ENCODE data around the gene PILRB.

The PILRB gene

DNA sequence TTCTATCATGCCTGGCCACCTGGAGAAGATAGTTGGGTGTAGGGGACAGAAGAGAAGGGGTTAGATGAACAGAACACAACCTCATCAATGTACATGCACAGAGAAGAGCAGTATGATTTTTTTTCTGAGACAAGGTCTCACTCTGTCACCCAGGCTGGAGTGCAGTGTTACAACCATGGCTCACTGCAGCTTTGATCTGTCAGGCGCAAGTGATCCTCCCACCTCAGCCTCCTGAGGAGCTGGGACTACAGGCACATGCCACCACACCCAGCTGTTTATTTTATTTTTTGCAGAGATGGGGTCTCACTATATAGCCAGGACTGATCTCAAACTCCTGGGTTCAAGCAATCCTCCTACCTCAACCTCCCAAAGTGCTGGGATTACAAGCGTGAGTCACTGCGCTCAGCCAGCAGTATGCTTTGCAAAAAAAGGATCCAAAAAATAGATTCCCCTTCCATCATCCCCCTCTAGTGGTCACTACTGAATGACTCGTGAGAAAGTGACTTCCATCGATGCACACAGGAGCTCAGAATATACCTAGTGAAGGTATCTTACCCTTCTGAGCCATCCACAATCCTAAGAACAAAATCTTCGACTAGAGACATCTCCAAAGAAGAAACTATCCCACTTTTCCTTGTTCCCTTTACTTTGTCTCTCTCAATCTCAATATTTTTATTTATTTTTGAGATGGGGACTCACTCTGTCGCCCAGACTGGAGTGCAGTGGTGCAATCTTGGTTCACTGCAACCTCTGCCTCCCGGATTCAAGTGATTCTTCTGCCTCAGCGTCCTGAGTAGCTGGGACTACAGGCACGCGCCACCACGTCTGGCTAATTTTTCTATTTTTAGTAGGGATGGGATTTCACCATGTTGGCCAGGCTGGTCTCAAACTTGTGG lies 49.6 kb downstream of the PILRB start:
- peak; percentile 23 for DNase-seq (ENCODE audit: low read depth)

DNA sequence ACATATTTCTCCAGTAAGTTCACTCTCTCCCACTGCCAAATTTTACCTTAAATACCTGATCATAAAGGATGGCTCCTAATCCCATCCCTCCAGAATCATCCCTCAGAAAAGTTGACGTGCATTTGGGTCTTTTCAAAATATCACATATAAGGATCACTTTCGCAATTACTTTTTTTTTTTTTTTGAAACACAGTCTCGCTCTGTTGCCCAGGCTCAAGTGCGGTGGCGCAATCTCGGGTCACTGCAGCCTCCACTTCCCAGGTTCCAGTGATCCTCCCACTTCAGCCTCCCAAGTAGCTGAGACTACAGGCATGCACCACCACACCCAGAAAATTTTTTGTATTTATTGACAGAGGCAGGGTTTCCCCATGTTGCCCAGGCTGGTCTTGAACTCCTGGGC lies 53.2 kb downstream of the PILRB start:
- no peak for DNase-seq (ENCODE audit: low read depth)

DNA sequence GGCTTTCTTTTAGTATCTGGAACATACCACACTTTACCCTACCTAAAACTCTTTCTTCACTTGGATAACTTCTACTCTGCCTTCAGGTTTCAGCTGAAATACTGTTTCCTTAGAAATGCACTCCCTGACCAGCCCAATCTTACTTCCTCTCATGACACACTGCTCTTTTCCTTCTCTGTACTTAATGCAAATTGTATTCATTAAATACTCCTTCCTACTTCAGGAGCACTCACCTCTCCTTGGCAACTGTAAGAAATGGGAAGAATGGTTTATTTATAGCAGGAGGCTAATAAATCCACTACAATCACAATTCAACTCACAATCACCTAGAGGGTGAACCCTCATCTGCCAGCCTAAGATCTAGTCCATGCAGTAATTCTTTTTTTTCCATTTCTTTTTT lies 55.4 kb downstream of the PILRB start:
- no peak for DNase-seq (ENCODE audit: low read depth)

DNA sequence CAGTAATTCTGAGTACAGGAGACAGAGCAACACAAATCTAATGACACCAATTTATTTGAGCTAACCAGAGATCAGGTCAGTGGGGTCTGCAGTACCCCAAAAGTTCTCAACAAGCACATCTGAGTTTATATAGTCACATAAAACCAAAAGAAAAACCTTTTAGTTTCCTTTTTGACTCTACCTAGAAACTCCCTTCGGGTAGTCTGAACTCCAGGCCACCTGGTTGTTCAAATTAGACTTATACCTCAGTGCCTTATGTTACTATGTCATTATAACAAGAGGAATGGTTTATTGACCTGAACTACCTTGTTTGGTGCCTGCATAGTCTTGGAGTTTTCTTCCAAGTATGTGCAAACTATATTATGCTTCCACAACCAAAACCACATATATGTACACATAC lies 56.0 kb downstream of the PILRB start:
- no peak for DNase-seq (ENCODE audit: low read depth)

DNA sequence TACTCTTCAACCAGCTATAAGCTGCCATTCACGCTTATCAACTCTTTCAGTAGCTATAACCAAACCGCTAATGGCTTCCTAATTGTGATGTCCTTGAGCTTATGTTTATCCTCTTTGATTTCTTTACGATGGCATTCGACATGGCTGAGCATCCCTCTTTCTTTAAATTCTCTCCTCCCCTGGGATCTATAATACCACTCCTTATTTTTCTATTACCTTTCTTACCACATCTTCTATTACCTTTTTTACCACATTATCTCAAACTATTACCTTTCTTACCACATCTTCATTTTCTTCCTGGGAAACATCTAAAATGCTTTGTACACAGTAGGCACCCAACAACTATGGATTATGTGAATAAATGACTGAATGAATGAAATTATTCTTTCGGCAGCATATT lies 57.5 kb downstream of the PILRB start:
- DNase-seq (ENCODE audit: low read depth) = no peak
